IPS-NIHi7 (cell line): ENCODE data around the gene RAX2.

ENCODE experiments used
- DNase-seq: peaks from one replicate; pipeline ENCODE4 v3.0.0; 2012; ENCODE audit warnings: mixed read lengths; ENCODE audit errors: extremely low spot score

Gene RAX2

GRCh38 chr19:3801412-3802096 lies 29.5 kb upstream of the RAX2 start:
- peak; percentile 77 for DNase-seq

GRCh38 chr19:3800996-3801395 lies 29.0 kb upstream of the RAX2 start:
- no peak for DNase-seq

GRCh38 chr19:3798137-3798536 lies 26.1 kb upstream of the RAX2 start:
- DNase-seq: no peak

GRCh38 chr19:3796358-3796757 lies 24.3 kb upstream of the RAX2 start:
- no peak for DNase-seq

- DNase-seq: no peak
These were observed 21.8 kb upstream of the RAX2 start for GRCh38 chr19:3793799-3794198.

- no peak for DNase-seq
These were observed 20.1 kb upstream of the RAX2 start for GRCh38 chr19:3792114-3792513.

GRCh38 chr19:3790941-3791340 lies 18.9 kb upstream of the RAX2 start:
- no peak for DNase-seq

GRCh38 chr19:3790209-3790734 lies 18.2 kb upstream of the RAX2 start:
- DNase-seq: no peak

- no peak for DNase-seq
These were observed 17.2 kb upstream of the RAX2 start for GRCh38 chr19:3788996-3789778.

- DNase-seq: peak; percentile 66
These were observed 14.2 kb upstream of the RAX2 start, which contains the start of gene MATK for GRCh38 chr19:3785938-3786824. TSS of gene MATK (minus strand) at chr19:3786381. CDS start at chr19:3785135, 1,246 bp downstream.

GRCh38 chr19:3785451-3785937 lies 13.5 kb upstream of the RAX2 start:
- DNase-seq: no peak

- DNase-seq: peak; percentile 41
These were observed 12.8 kb upstream of the RAX2 start for GRCh38 chr19:3784607-3785450.

GRCh38 chr19:3783660-3784584 lies 11.9 kb upstream of the RAX2 start:
- peak; percentile 85 for DNase-seq

- DNase-seq: no peak
These were observed 10.9 kb upstream of the RAX2 start for GRCh38 chr19:3782903-3783302.

GRCh38 chr19:3782330-3782729 lies 10.3 kb upstream of the RAX2 start:
- DNase-seq: no peak

- DNase-seq: no peak
These were observed 9.6 kb upstream of the RAX2 start for GRCh38 chr19:3781603-3782002.

- DNase-seq: no peak
These were observed 8.8 kb upstream of the RAX2 start for GRCh38 chr19:3780786-3781304.

GRCh38 chr19:3778899-3779723 lies 7.1 kb upstream of the RAX2 start:
- no peak for DNase-seq
